Heart left ventricle (tissue), 13 donors: ENCODE data around the gene KDM1B.

Experiments
- POLR2A ChIP-seq, 2 donors: fragments of 450-650 bp; IDR thresholded peaks; one replicate each; pipeline ENCODE4 v1.6.1; 2017; ENCODE audit warnings: antibody characterized with exemption in 2 of 2, mild to moderate bottlenecking in 2 of 2, moderate library complexity in 2 of 2
- TF ChIP-seq, protein P1 (sequence below), 12 donors: fragments of 200-600 bp; sonication (generic) in 4 of 12; IDR thresholded peaks; one replicate each; pipeline versions ENCODE4 v1.5.0 to v1.8.0; 2018 to 2022; ENCODE audit warnings: antibody characterized with exemption in 12 of 12, mild to moderate bottlenecking in 5 of 12
- donor health status: ischemic (EF 13 %, LVEDD 7.1; RV severe dilation, severe dysfunction).
- donor health status: DM: no; HTN: yes; CAD: no.
- donor health status: DM: no; HTN: no; CAD: no.
- donor health status: ischemic (EF 25% LVEDD 6.9; RV normal size, moderate dysfunction).
- donor health status: ischemic (EF 25% LVEDD 5.7; RV mildly dilated, moderate dysfunction).
- donor health status: ischemic (EF 35%, LVEDD 5.7; RV mildly dilated, moderate dysfunction).
- donor health status: nonischemic (EF 11% LVEDD 7.7; RV severe dilation, severe dysfunction).
- donor health status: DM: yes; HTN: yes; CAD: no.
- donor health status: PGD.
- donor health status: ischemic (EF 29% LVEDD 5.4; RV normal size, mild dysfunction).
- donor health status: nonischemic (EF 23%, LVEDD 6.1; RV moderate dilation, normal function).

GRCh38 chr6:18235524-18235923 lies 80.3 kb downstream of the KDM1B start:
- TF ChIP-seq, protein P1, sequence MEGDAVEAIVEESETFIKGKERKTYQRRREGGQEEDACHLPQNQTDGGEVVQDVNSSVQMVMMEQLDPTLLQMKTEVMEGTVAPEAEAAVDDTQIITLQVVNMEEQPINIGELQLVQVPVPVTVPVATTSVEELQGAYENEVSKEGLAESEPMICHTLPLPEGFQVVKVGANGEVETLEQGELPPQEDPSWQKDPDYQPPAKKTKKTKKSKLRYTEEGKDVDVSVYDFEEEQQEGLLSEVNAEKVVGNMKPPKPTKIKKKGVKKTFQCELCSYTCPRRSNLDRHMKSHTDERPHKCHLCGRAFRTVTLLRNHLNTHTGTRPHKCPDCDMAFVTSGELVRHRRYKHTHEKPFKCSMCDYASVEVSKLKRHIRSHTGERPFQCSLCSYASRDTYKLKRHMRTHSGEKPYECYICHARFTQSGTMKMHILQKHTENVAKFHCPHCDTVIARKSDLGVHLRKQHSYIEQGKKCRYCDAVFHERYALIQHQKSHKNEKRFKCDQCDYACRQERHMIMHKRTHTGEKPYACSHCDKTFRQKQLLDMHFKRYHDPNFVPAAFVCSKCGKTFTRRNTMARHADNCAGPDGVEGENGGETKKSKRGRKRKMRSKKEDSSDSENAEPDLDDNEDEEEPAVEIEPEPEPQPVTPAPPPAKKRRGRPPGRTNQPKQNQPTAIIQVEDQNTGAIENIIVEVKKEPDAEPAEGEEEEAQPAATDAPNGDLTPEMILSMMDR (IDR thresholded peaks at IDR 0.05) = no peak
- TF ChIP-seq POLR2A (IDR thresholded peaks at IDR 0.05) = no peak
